CD4-positive, CD25-positive, alpha-beta regulatory T cell (primary cell): ENCODE results near the gene PLGLB1. TPM values are rescaled to one million over a fixed set of nuclear protein-coding genes. Genes with fewer than 3 reads are reported as not detected.
"Not testable (repeated sequence)": the region's sequence is repeated elsewhere in the genome, so short reads cannot be mapped to it uniquely, and the experiment has no call there.

ENCODE experiments used
- ATAC-seq, 2 donors: fragments of 150-1000 bp; cut with Tn5 transposase; one replicate each; pipeline ENCODE4 v1.10.0; 2021; ENCODE audit warnings: low read depth in 2 of 2, moderate number of reproducible peaks in 2 of 2, moderate library complexity in 1 of 2
- DNase-seq, 3 donors: peaks; one replicate each; pipeline versions ENCODE4 v3.0.0 to v3.0.0-alpha.2; 2012 to 2022; ENCODE audit warnings: mixed read lengths in 1 of 3
- H3K27ac ChIP-seq: one replicate; pipeline ENCODE4 v1.7.0; 2013; ENCODE audit warnings: mild to moderate bottlenecking, low read length; ENCODE audit not compliant: insufficient read depth, poor library complexity, severe bottlenecking
- H3K27me3 ChIP-seq: one replicate; pipeline ENCODE4 v1.7.0; 2013; ENCODE audit warnings: low read length; ENCODE audit not compliant: control insufficient read depth, insufficient read depth
- H3K36me3 ChIP-seq: one replicate; pipeline ENCODE4 v1.7.0; 2013; ENCODE audit warnings: mild to moderate bottlenecking, low read length, moderate library complexity; ENCODE audit not compliant: control insufficient read depth, insufficient read depth
- H3K4me1 ChIP-seq: 2 replicates; pipeline ENCODE4 v1.7.0; 2013; ENCODE audit warnings: mild to moderate bottlenecking, low read length; ENCODE audit not compliant: insufficient read depth, control insufficient read depth, poor library complexity, severe bottlenecking
- H3K4me3 ChIP-seq: one replicate; pipeline ENCODE4 v1.7.0; 2013; ENCODE audit warnings: low read depth, mild to moderate bottlenecking, low read length, moderate library complexity
- H3K9me3 ChIP-seq, 2 experiments: 1 replicate in 1 of 2; 2 replicates in 1 of 2; pipeline ENCODE4 v1.7.0; 2013; ENCODE audit warnings: low read length in 2 of 2, mild to moderate bottlenecking in 1 of 2, moderate library complexity in 1 of 2; ENCODE audit not compliant: control insufficient read depth in 2 of 2
- H3K27ac Mint-ChIP-seq, 3 donors: one replicate each; pipeline ENCODE4 v1.8.0; 2020 to 2022; ENCODE audit warnings: mild to moderate bottlenecking in 3 of 3, mixed read lengths in 3 of 3, moderate library complexity in 2 of 3
- H3K27me3 Mint-ChIP-seq: one replicate; pipeline ENCODE4 v1.8.0; 2022; ENCODE audit warnings: mild to moderate bottlenecking, mixed read lengths
- H3K36me3 Mint-ChIP-seq: one replicate; pipeline ENCODE4 v1.8.0; 2020; ENCODE audit warnings: mixed read lengths
- H3K4me1 Mint-ChIP-seq, 4 donors: one replicate each; pipeline ENCODE4 v1.8.0; 2020 to 2022; ENCODE audit warnings: mixed read lengths in 4 of 4, mild to moderate bottlenecking in 1 of 4
- H3K4me3 Mint-ChIP-seq, 4 donors: one replicate each; pipeline ENCODE4 v1.8.0; 2020 to 2022; ENCODE audit warnings: mild to moderate bottlenecking in 4 of 4, mixed read lengths in 4 of 4, moderate library complexity in 3 of 4
- H3K9me3 Mint-ChIP-seq, 7 donors: one replicate each; pipeline ENCODE4 v1.8.0; 2020 to 2022; ENCODE audit warnings: mixed read lengths in 7 of 7, mild to moderate bottlenecking in 3 of 7, moderate library complexity in 2 of 7
- polyA plus RNA-seq, 4 donors: library from polyadenylated mRNA; unstranded; fragments of 300-500 nt; fragmentation: Illumina TruSeq; gene quantifications; one replicate each; pipeline ENCODE4 v1.2.3, GENCODE V29; 2021
- total RNA-seq: library from RNA; stranded (reverse); gene quantifications from one replicate; pipeline ENCODE4 v1.2.3, GENCODE V29; 2022

Gene PLGLB1
- total and polyA plus RNA-seq, 5 donors from 2014 or later = 0.30 to 8.2 (median 1.1) TPM; not detected in 1

DNA sequence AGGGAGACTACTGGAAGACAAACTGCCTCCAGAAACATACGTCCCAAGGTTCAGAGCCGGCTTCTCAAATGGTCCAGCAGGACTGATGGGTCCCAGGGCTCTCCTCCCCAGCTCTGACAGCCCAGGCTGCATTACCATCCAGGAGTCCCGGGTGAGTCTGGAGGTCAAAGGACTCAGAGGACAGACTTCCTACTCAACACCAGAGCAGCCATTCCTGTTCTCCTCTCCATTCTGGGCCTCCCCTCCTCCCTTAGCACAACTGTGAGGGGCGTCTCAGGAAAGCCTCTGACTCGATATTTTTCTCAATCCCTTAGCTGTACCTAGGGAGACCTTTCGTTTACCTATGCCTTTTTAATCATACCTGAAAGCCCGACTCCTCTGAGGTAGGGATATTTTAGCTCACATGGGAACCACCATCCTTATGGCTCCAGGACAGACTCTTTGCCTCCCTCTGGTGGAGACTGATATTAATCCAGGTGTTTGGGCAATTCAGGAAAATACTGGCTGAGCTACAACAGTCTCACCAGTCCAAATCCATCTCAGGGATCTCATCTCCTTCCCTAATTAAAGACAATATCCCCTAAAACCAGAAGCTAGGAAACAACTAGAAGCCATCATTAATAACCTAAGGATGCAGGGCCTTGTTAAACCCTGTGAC, 19.8 kb upstream of the PLGLB1 start:
- not testable (repeated sequence) for H3K27ac Mint-ChIP-seq, H3K36me3 Mint-ChIP-seq, ATAC-seq

DNA sequence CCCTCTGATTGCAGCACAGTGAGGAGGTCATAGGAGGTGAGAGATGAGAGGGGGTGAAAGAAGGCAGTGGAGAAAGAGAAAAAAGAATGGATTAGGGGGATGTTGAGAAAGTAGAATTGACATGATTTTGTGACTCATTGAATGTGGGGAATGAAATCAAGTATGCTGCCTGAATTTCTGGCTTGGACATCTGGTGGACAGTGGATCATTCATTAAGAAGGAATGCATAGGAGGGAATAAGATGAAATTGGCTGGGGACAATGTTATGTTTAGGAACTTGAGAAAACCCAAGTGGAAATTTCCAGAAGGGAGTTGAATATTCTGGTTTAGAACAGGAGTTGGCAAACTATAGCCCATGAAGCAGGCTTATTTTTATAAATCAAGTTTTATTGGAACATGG, 7.0 kb upstream of the PLGLB1 start:
- not testable (repeated sequence) for H3K4me3 ChIP-seq, H3K9me3 Mint-ChIP-seq, DNase-seq, H3K36me3 Mint-ChIP-seq, H3K27me3 ChIP-seq, H3K4me1 Mint-ChIP-seq, H3K36me3 ChIP-seq, ATAC-seq, H3K9me3 ChIP-seq, H3K4me3 Mint-ChIP-seq, H3K27me3 Mint-ChIP-seq, H3K27ac ChIP-seq, H3K4me1 ChIP-seq, H3K27ac Mint-ChIP-seq

More for the DNA sequence above, 19.8 kb upstream of the PLGLB1 start:
- not testable (repeated sequence) for H3K4me1 Mint-ChIP-seq, H3K27me3 Mint-ChIP-seq, H3K9me3 ChIP-seq, H3K9me3 Mint-ChIP-seq, H3K27me3 ChIP-seq, H3K36me3 ChIP-seq, H3K27ac ChIP-seq, H3K4me3 ChIP-seq, H3K4me1 ChIP-seq, DNase-seq, H3K4me3 Mint-ChIP-seq

DNA sequence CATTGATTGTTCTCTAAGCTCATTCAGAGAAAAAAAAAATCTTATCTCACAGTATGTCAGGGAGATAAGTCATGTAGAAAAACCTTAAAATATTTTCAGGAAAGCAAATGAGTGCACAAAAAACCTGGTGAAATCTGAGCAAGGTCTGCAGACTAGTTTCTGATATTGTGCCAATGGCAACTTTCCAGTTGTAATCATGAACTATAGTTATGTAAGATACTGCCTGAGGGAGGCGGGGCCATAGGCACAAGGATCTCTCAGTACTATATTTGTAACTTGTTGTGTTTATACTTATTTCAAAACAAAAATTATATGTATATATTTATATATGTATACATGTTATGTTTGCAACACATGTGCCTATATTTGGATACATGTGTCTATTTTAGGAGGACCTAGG, 5.2 kb upstream of the PLGLB1 start:
- not testable (repeated sequence) for H3K4me3 ChIP-seq, H3K4me1 ChIP-seq, H3K27me3 ChIP-seq, H3K9me3 Mint-ChIP-seq, H3K27ac ChIP-seq, H3K27me3 Mint-ChIP-seq, H3K4me1 Mint-ChIP-seq, ATAC-seq, H3K4me3 Mint-ChIP-seq, H3K36me3 ChIP-seq, H3K9me3 ChIP-seq, H3K36me3 Mint-ChIP-seq, DNase-seq, H3K27ac Mint-ChIP-seq

DNA sequence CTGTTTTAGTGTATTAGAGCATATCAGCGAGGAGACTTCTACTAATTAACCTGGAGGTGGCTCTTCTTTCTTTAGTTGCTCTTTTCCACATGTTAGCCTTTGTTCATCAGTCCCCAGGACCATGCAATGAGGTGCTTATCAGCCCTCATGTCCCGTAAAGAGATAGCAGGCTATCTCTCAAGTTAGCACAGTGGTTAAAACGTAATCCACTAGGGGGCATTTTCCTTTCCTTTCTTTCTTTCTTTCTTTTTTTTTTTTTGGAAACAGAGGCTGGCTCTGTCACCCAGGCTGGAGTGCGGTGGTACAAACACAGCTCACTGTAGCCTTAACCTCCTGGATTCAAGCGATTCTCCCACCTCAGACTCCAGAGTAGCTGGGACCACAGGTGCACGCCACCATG, 4.3 kb upstream of the PLGLB1 start:
- not testable (repeated sequence) for DNase-seq, H3K27ac Mint-ChIP-seq, H3K27me3 Mint-ChIP-seq, H3K4me1 Mint-ChIP-seq, H3K4me1 ChIP-seq, H3K36me3 ChIP-seq, H3K27me3 ChIP-seq, H3K27ac ChIP-seq, H3K9me3 Mint-ChIP-seq, H3K9me3 ChIP-seq, H3K4me3 Mint-ChIP-seq, H3K4me3 ChIP-seq, ATAC-seq, H3K36me3 Mint-ChIP-seq

DNA sequence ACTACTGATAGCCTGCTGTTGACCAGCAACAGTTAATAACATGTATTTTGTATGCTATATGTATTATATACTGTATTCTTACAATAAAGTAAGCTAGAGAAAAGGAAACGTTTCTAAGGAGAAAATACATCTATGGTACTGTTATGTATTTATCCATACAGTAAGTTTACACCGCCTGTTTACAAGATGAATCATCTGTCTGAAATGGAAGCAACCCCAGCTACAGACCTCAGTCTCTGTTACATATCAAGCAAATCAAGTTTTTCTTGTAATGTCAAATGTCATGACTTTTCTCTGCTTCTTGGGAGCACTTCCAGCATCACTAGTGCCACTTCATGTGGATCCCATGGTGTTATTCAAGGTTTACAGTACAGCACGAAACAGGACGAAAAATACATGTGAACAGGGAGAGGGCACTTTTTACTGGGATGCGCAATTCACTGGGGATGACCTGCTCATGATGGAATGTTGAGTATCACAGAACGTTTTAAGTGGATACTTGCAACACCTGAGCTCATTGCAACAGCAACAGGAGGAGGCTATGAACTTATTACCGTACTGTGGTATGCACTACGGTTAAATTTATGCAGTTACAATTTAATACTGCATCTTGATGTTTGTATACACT, 2.5 kb upstream of the PLGLB1 start:
- not testable (repeated sequence) for H3K9me3 Mint-ChIP-seq, H3K27me3 Mint-ChIP-seq, H3K36me3 Mint-ChIP-seq, H3K27me3 ChIP-seq, H3K9me3 ChIP-seq, H3K4me3 ChIP-seq, H3K4me3 Mint-ChIP-seq, H3K4me1 Mint-ChIP-seq, H3K27ac ChIP-seq, H3K27ac Mint-ChIP-seq, DNase-seq, H3K36me3 ChIP-seq, H3K4me1 ChIP-seq, ATAC-seq

DNA sequence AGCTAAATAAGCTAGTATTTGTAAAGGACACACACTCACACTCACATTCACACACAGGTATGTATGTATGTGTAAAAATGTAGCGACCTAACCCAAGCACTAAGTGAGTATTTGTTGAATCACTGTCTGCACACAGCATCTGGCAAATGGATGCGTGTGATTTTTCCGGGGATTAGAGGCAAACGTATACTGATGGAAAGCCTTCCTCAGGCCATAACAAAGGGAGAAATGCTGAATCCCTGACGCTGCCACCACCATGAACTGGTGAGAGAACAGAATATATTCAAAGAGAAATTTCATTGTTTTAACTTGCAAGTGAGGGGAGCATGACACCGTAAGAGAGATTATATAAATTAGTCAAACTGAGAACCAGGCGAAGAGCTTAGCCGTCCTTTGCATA, 601 bp downstream of the PLGLB1 start:
- not testable (repeated sequence) for H3K27me3 Mint-ChIP-seq, H3K36me3 Mint-ChIP-seq, H3K27ac Mint-ChIP-seq, DNase-seq, H3K4me1 Mint-ChIP-seq, H3K9me3 Mint-ChIP-seq, H3K27me3 ChIP-seq, H3K36me3 ChIP-seq, H3K27ac ChIP-seq, H3K4me1 ChIP-seq, H3K4me3 ChIP-seq, ATAC-seq, H3K9me3 ChIP-seq, H3K4me3 Mint-ChIP-seq

DNA sequence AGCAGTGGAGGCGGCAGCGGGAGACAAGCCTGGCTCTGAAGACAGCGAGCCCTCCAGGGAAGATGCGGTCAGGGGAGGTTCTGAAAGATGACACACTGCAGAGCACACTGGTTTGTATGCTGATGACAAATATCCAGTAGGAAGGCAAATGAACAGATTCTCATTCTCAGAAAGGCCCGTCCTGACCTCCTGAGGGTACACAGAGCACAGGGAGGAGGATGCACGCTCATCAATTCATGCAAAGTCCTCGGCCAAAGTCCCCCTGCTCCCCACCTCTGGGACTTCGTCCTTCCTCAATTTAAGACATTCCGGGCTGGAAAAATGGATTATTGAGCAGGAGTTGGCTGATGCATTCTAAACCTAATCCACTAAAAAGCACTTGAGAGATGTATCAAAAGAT, 2.6 kb downstream of the PLGLB1 start:
- H3K36me3 ChIP-seq, H3K4me3 Mint-ChIP-seq, H3K4me3 ChIP-seq, H3K27me3 Mint-ChIP-seq, H3K27me3 ChIP-seq, H3K9me3 ChIP-seq, H3K4me1 ChIP-seq, H3K36me3 Mint-ChIP-seq, H3K27ac ChIP-seq, DNase-seq, ATAC-seq, H3K27ac Mint-ChIP-seq, H3K9me3 Mint-ChIP-seq, H3K4me1 Mint-ChIP-seq: not testable (repeated sequence)

DNA sequence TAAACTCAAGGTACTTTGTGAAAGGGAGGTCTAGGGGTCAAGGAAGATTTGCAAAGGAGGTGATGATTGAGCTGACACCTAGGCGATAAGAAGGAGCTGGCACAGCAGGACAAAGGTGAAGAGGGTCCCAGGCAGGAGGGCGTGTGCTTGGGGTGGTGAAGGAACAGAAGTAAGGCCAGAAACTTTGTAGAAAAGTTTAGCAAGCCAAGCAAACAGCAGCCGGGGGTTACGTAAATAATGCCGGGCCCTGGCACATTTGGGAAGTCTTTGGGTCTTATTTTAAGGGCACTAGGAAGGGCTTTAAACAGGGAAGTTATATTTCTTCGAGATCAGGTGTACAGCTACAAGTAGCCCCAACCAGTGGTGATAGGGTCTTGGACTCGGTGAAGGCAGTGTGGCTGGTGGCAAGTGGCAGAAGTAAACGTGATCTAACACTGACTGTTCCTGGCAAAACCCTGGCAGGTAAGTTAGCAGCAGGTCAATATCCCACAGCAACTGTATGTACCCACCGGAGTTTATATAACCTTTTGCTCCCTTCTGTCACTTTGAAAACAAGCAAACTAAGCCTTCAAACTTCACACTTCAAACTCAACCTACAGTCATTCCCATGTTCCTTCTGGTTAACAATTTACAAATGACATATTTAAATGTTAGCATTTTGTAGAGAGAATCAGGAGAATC, 7.0 kb downstream of the PLGLB1 start:
- not testable (repeated sequence) for H3K9me3 ChIP-seq, H3K27me3 ChIP-seq, H3K36me3 ChIP-seq, H3K4me1 Mint-ChIP-seq, H3K36me3 Mint-ChIP-seq, H3K27ac Mint-ChIP-seq, H3K4me3 Mint-ChIP-seq, H3K27ac ChIP-seq, DNase-seq, H3K9me3 Mint-ChIP-seq, H3K4me1 ChIP-seq, H3K4me3 ChIP-seq, ATAC-seq, H3K27me3 Mint-ChIP-seq
